Measurements from ENCODE around the gene TRAF1. TPM values are rescaled to one million over a fixed set of nuclear protein-coding genes. Genes with fewer than 3 reads are reported as not detected.

The TRAF1 gene
- total RNA-seq, 3 donors from 2014 or later (not counting 1 experiment from before 2014, with no cell fraction given): 23.4 to 33.9 (median 30.5) TPM

GRCh38 chr9:120901755-120902568 lies 24.6 kb downstream of the TRAF1 start:
- H3K36me3 Mint-ChIP-seq: no peaks in the 10 kb centered on the region
- Histone ChIP-seq H3K36me3 (ENCODE audit: control insufficient read depth, insufficient read depth, low read length) (peaks cover 27% of the 10 kb centered on the region), H3K4me3 (ENCODE audit: low read length) (no peak overlapping the region), H3K4me1 (ENCODE audit: control insufficient read depth, insufficient read depth, low read length) (peaks cover 57% of the 10 kb centered on the region), H3K27me3 (ENCODE audit: control insufficient read depth, insufficient read depth, low read length) (no peaks in the 10 kb centered on the region), H3K9me3 (ENCODE audit: control insufficient read depth, insufficient read depth, low read length) (no peaks in the 10 kb centered on the region), H3K27ac (ENCODE audit: low read length) (no peak overlapping the region)
- H3K4me3 Mint-ChIP-seq: no peak overlapping the region
- no peak for TF ChIP-seq CTCF (IDR thresholded peaks at IDR 0.05)
- intact Hi-C loops (cut with micrococcal nuclease): no loop called here
- no peaks in the 10 kb centered on the region for H3K9me3 Mint-ChIP-seq
- no peaks in the 10 kb centered on the region for H3K27me3 Mint-ChIP-seq (ENCODE audit: low read depth in 2 of 2)
- WGBS (ENCODE audit: insufficient coverage): 77% methylated on average over 11 of the region's 12 CpGs
- H3K27ac Mint-ChIP-seq: peak overlapping the region; percentile 43 to 47
- DNase-seq: peak in 1 of 2 donors; percentile 28
- no peak for ATAC-seq
- peaks cover 19 to 33% of the 10 kb centered on the region in 2 donors for H3K4me1 Mint-ChIP-seq

DNA sequence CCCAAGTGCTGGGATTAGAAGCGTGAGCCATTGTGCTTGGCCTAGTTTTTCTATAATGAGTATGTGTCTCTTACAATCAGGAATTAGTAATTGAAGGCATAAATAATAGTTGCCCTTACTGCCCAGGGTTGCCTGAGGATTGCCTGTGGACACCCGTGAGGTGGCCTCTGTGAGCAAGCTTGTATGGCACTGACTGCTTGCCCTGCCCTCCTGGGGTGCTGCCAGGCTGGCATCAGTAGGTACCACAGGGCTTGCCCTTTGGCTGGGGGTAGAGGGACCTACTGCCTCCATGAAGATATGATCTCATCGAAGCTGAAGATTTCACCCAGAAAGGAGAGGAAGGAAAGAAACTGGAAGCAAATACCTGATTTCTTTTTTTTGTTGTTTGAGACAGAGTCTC lies 25.8 kb downstream of the TRAF1 start:
- Mint-ChIP-seq H3K9me3 (no peaks in the 10 kb centered on the region), H3K4me1 (peaks cover 16 to 22% of the 10 kb centered on the region in 2 donors), H3K27ac (peak overlapping the region; percentile 14 to 60), H3K27me3 (ENCODE audit: low read depth in 2 of 2) (no peaks in the 10 kb centered on the region), H3K36me3 (no peaks in the 10 kb centered on the region), H3K4me3 (no peak overlapping the region)
- intact Hi-C loops (cut with micrococcal nuclease): no loop called here
- no peak for DNase-seq
- H3K9me3 ChIP-seq (ENCODE audit: control insufficient read depth, insufficient read depth, low read length): no peaks in the 10 kb centered on the region
- no peaks in the 10 kb centered on the region for H3K27me3 ChIP-seq (ENCODE audit: control insufficient read depth, insufficient read depth, low read length)
- H3K4me3 ChIP-seq (ENCODE audit: low read length): no peak overlapping the region
- no peak for ATAC-seq
- peaks cover 50% of the 10 kb centered on the region for H3K4me1 ChIP-seq (ENCODE audit: control insufficient read depth, insufficient read depth, low read length)
- no peak for TF ChIP-seq CTCF (IDR thresholded peaks at IDR 0.05)
- H3K36me3 ChIP-seq (ENCODE audit: control insufficient read depth, insufficient read depth, low read length): peaks cover 26% of the 10 kb centered on the region
- no peak overlapping the region for H3K27ac ChIP-seq (ENCODE audit: low read length)
- whole genome bisulfite sequencing (ENCODE audit: insufficient coverage): 98% methylated on average over 3 of the region's 3 CpGs

DNA sequence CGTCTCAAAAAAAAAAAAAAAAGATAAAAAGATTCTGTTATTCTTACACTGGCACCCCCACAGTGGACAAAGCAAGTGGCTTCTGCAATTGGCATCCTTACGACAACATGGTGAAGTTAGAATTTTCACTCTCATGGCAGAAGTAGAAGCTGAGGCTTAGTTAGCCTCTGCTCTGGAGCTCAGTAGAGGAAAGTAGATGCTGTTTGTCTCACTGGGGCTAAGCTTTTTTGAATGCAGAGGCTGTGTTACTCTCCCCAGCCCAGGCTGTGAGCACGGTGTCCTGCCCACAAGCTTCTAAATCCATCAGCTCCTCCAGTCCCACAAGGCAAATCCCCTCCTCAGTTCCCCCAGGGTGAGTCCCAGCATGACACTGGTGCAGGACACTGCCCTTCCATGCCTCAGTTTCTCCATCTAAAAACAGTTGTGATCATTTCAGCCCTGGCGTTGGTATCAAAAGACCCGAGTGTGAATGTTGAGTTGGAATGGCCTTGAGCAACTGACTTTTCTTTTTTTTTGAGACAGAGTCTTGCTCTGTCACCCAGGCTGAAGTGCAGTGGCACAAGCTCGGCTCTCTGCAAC lies 27.0 kb downstream of the TRAF1 start:
- no peak for TF ChIP-seq CTCF (IDR thresholded peaks at IDR 0.05)
- ATAC-seq (no peak), DNase-seq (peak in 1 of 2 donors; percentile 13)
- Histone ChIP-seq H3K27ac (ENCODE audit: low read length) (no peak overlapping the region), H3K36me3 (ENCODE audit: control insufficient read depth, insufficient read depth, low read length) (peaks cover 16% of the 10 kb centered on the region), H3K27me3 (ENCODE audit: control insufficient read depth, insufficient read depth, low read length) (no peaks in the 10 kb centered on the region), H3K4me1 (ENCODE audit: control insufficient read depth, insufficient read depth, low read length) (peaks cover 38% of the 10 kb centered on the region), H3K9me3 (ENCODE audit: control insufficient read depth, insufficient read depth, low read length) (no peaks in the 10 kb centered on the region), H3K4me3 (ENCODE audit: low read length) (no peak overlapping the region)
- intact Hi-C loops (cut with micrococcal nuclease): no loop called here
- WGBS (ENCODE audit: insufficient coverage): 94% methylated on average over 4 of the region's 6 CpGs
- Mint-ChIP-seq H3K36me3 (no peaks in the 10 kb centered on the region), H3K4me1 (peaks cover 15 to 16% of the 10 kb centered on the region in 2 donors), H3K4me3 (no peak overlapping the region), H3K27me3 (ENCODE audit: low read depth in 2 of 2) (no peaks in the 10 kb centered on the region), H3K27ac (no peak overlapping the region), H3K9me3 (no peaks in the 10 kb centered on the region)
